DMS79 (cell line): ENCODE data around the gene DSCAM.

Experiments
- DNase-seq: peaks from one replicate; lab custom pipeline; 2025; lab: John Stamatoyannopoulos, UW

Gene DSCAM

DNA sequence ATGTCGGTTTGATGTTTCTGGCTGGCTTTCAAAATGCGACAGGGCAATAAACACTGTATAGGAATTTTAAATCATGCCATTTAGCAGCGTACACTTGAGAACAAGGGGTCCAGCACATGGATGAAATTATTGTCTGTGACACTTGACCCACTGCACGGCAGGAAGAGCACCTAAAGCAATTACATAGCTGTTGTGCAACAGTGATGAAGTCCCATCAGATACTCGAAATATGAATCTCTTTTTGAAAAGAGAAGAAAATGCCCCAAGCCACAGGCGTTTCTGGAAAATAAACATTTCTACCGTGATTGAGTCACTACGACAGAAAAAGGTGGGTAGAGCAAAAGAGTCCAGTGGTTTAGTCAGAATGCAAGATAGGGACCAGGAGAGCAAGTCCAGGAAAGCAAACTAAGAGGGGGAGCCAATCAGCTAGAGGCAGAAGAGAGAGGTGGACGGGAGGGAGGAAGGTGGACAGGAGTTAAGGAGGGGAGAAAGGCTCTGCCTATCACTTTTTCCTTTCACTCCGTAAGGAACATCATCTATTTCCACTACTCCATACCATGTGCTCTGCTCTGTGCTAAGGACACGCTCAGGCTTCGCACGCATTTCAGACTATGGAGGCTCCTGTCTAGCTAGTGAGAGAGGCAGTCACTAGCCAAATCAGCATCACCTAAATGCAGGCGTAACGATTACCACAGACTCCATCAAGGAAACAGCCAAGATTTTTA lies 6.4 kb downstream of the DSCAM start:
- no peak for DNase-seq

GRCh38 chr21:40839521-40839920 lies 7.4 kb downstream of the DSCAM start:
- DNase-seq, result no peak

- DNase-seq, result no peak
These were observed 9.5 kb downstream of the DSCAM start for GRCh38 chr21:40837456-40837855.

DNA sequence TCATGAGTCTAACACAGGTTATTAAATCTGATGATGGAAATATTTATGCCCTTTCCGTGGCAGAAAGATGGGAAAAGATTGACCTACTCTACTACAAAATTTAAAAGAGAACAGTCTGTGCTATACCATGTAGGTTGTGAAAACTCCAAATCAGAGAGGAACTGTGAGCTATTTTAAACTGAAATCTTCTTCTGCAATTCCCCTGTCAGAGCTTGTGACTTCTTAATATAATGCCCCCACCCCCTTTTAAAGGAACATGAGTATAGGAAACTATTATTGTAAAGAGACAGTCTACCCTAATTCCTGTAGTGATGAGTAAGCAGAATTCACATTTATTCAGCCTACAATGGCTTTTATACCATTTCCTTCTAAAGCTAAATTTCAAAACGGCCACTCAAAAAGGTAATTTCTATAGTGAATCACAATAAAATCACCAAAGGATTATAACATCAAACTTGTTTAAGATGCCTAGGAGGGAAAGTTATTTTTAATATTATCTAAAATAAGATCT lies 11.7 kb downstream of the DSCAM start:
- no peak for DNase-seq

DNA sequence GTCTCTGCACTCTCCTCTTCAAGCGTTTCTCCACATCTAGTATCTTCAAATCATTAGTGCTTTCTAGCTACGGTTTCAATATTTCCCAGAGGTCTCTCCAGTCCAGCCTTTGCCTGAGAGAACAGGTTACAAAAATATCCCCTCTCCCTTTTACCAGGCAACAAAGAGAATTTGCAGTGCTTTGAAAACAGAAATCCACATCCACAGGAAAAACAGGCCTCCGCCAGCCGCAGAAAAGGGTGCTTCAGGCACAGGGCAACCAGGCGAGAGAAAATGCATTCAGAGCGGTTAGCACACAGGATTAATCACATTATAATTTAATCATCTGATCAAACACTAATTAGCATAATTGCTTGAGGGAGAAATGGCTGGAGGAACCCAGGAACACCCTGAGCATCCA lies 13.8 kb downstream of the DSCAM start:
- DNase-seq, result no peak

- DNase-seq, result no peak
These were observed 14.6 kb downstream of the DSCAM start for GRCh38 chr21:40832316-40832715.

- no peak for DNase-seq
These were observed 16.1 kb downstream of the DSCAM start for GRCh38 chr21:40830836-40831235.

- DNase-seq, result no peak
These were observed 17.2 kb downstream of the DSCAM start for GRCh38 chr21:40829791-40830190.

DNA sequence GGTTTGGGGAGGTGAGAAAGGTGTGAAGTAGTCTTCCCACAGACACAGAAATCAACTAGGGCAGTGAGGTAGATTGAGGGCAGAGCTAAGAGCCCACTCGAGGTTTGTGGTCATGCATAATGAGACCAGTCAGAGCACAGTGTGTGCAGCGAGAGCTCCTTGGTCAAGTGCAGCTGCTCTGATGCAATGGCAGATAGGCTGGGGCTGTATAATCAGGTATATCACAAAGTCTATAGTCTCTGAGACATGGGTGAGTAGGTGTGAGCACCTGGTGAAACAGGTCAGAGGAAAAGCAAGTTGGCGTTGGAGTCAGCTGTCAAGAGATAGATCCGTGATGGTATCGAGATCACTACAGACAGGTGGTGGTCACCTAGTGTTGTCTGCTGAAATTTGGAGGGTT lies 17.6 kb downstream of the DSCAM start:
- DNase-seq, result peak; percentile 21

DNA sequence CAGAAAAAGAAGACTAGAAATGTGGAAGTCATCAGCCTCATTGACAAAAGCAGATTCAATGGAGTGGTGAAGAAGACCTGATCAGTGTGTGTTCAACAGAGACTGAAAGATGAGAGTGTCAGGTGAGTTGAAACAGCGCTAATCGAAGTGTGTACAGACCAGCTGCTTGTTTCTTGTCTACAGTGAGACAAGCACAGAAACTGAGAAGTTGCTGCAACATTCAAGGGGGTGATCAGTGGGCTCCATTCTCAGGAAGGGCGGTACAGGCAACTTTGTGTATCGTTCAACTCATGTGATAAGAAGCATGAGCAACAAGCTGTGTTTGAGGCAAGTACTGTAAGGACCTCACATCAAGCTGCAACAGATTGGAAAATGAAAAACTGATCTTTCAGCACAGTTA lies 19.4 kb downstream of the DSCAM start:
- DNase-seq, result no peak

DNA sequence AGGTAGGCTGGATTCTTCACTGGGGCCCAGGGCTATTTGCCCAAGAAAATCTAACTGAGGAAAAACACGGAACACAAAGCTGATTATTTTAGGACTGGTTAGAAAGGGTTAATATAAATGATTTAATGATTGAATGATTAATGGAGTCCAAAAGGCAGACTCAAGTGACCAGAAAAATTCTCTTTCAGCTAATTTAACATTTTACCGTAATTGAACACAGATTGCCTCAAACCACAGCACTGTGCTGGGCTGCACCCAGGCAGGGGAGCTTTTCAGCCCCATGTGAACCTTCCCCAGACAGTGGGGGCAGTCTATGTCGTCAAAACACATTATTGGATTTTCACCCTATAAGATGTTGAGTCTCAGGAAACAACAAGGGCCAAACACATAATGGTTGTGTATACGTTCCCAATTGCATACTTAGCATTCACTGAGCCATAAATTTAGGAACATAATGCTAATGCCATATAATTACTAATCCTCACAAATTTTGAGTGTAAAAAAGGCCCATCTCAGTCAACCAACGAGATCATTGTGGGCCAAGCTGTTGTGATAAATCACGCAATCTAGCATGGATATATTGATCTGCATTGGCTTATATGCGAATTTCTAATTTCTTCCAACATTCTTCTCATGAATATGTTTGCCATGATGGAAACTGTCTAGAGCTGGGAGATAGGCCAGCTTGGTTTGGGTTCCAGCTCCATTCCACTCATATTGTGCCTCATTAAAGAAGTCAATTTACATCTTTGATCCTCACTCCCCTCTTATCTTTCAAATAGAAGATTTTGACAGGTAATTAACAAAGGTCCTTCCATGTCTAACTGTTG lies 27.7 kb downstream of the DSCAM start:
- DNase-seq, result no peak

- no peak for DNase-seq
These were observed 33.0 kb downstream of the DSCAM start for GRCh38 chr21:40813918-40814317.

DNA sequence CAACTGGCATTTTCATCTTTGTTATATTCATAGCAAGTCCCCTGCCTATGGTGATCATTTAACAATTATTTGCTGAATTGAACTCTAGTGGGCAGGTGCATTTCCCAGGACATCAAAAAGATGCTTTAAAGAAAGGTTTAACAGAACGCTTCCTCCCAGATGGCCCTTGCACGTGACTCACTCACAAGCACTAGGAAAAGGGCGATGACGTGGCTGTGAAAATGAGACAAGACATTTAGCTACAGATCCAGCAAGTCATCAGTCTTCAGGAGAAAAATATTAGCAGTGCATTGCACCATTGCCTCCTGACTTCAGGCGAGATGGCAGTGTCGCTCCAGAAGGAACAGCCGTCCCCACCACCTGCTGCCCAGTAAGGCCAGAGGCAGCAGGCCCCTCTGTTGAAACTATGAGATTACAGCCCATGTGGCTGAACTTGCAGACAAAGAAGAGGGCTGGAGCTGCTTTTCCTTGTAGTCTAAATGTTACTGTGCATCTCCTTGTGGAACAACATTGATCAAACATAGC lies 37.2 kb downstream of the DSCAM start:
- no peak for DNase-seq

DNA sequence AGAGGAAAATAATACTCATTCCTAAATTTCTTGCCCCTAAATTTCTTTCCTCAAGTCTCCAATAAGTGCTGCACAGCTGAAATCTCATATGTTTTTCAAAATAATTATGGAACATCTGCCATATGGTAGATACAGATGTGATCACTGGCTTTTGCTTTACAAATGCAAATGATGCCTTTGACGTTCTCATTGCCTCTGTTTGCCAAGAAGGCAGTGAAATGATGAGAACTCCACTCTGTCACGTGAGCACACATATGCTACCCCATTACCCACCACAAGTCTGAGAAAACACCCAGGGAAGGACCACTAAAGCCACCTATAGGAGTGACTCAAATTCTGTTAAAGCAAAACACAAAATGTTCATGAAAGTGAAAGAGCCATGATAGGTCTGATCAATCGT lies 43.9 kb downstream of the DSCAM start:
- DNase-seq, result no peak

DNA sequence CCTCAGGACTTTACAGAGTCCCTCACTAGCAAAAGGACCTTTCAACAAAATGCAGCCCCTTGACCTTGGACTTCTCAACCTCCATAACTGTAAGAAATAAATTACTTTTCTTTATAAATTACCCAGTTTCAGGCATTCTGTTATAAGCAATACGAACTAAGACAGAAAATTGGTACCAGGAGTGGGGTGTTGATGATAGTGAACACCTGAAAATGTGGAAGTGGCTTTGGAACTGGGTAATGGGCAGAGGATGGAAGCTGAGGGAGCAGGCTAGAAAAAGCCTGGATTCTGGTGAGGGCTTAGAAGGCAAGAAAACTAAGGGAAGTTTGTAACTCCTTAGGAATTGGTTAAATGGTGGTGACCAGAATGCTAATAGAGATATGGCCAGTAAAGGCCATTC lies 46.8 kb downstream of the DSCAM start:
- DNase-seq, result no peak

- no peak for DNase-seq
These were observed 49.1 kb downstream of the DSCAM start for GRCh38 chr21:40797891-40798290.

GRCh38 chr21:40797410-40797809 lies 49.5 kb downstream of the DSCAM start:
- DNase-seq, result no peak

DNA sequence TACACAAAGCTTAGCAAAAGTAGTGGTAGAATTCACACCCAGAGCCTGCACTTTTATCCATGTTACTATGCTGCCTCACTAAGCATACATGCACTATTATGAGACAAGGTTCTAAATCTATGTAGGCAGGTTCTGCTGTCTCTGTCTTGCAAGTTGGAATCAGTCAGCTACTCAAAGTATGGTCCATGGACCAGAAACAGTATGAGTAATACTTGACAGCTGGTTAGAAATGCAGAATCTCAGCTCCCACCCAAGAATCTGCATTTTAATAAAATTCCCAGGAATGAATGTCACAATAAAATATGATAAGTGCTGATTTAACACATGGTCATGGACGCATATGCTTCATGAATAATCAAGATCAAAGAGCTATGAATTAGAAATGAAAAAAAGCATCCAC lies 50.5 kb downstream of the DSCAM start:
- DNase-seq, result no peak

DNA sequence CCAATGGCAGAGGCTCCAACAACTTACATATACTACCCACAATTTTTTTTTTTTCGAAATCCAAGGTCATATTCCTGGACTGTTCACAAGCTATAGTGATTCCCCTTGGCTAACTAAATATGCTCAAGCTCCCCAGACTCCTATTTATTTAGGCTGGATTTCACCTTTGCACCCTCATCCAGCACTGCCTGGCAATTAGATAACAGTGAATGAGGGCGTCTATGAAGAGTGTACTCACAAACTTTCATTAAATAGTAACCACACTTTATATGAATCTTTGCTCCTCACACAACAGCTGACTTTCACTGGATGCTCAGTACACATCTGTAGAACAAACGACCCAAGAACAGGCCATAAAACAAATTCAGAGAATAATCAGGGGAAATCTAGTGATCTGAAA lies 51.6 kb downstream of the DSCAM start:
- no peak for DNase-seq

DNA sequence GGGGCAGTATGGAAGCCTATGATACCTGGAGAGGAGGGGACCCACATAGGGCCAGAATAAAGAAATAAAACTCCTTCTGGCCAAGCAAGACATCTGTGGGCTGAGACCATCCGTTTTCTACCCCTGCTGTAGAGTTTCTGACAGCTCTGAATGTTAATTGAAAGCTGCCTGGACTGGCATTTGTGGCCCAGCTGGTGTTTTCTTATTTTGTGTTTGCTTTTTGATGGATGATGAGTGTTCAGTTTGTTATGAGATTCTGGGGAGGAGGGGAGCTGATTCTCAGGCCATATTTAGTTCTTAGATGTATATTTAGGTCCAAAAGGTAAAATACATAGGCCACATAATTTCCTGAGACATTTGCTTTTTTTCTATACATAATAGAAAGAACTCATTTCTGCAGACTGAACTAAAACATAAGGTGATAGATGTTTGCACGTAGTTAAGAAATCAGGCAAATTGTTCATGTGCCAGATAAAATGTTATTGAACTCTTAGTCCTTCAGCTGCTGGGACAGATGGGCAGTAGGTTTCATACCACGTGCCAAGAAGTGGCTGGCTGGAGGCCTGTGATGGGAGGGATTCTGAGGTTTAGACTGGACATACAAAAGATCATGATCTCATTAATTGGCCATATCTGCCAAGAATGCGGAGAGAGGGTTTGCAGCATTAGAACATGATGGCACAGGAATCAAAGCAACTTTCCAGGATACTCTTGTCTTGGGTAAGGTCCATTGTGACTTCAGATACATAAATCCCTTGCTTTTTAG lies 54.1 kb downstream of the DSCAM start:
- DNase-seq, result no peak

GRCh38 chr21:40788635-40789034 lies 58.3 kb downstream of the DSCAM start:
- DNase-seq, result no peak

DNA sequence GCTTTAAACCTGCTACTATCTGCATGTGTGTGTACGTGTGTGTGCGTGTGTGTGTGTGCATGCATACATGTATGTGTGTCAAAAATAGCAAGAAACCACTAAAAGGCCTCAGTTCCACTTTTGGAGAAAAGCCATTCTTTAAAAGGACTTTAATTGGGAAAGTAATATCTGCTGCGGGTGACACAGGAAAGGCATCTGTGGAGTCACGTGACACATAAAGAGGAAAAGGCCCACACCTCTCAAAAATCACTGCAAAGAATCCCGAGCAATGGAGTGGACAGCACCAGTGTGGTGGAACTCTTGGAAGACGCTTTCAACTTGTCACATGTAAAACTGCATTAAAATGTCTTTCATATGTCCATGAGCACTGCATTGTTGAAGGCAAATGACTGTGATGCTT lies 63.6 kb downstream of the DSCAM start:
- no peak for DNase-seq
